ENCODE results near the gene SEMA5A.

SEMA5A gene

DNA sequence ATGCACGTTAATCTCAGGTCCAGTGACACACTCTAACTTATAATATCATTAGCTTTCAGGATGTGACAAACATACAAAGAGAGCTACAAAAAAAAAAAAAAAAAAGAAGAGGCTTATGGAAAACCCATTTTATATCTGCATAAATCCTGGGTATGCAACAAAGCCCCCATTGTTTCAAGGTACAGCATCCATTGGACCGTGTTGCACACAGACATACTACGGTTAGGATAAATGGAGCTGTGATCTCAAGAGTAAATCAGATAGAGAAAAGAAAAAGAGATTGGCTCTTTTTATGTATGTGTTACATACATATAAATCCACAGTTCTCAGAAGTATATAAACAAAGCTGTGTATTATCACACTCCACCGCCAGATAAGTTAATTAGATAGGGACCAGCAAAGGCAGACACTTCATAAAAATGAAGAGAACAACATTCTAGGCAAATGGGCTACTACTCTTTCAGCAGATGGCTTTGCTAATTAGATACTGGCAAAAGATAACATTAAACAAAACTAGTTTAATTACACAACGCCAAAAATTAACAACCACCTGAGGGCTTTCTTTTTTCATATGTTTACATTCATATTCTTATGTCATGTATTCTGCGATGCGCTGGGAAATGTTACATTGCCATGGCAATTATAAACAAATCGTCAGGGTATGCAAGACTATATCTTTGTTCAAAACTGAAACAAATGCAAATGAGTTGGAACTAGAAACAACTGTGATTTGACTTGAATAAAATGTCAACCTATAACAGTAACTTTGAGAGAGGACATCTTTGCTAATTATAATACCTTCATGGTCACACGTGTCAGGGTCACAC, 304.2 kb downstream of the SEMA5A start:
- Mint-ChIP-seq H3K4me3 (no peak overlapping the region), H3K27ac (no peak overlapping the region), H3K27me3 (ENCODE audit: low read depth, poor library complexity) (peaks cover 4% of the 10 kb centered on the region), H3K9me3 (no peaks in the 10 kb centered on the region), H3K4me1 (no peaks in the 10 kb centered on the region), H3K36me3 (ENCODE audit: low read depth) (no peaks in the 10 kb centered on the region)
- TF ChIP-seq CTCF (IDR thresholded peaks at IDR 0.05) = no peak
- no peak for DNase-seq

DNA sequence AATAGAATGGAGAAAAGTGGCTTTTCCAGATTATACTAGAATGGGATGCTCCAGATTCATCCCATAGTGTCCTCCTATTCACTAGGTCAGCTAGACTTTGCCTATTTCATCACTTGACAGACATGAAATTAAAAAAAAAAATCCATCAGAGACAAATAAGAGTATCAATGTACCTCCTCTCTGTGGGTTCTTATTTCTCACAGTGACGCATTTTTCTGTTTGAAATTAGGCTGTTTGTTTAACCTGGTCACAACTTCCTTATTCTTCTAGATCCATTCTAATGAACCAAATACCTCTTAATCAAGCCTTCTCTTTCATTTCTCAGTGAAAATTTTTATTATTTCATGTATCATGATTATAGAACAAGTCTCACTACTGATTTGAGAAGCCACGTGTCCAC, 305.4 kb downstream of the SEMA5A start:
- no peak for TF ChIP-seq CTCF (IDR thresholded peaks at IDR 0.05)
- H3K4me3 Mint-ChIP-seq = no peak overlapping the region
- H3K36me3 Mint-ChIP-seq (ENCODE audit: low read depth) = no peaks in the 10 kb centered on the region
- H3K27ac Mint-ChIP-seq = no peak overlapping the region
- no peaks in the 10 kb centered on the region for H3K9me3 Mint-ChIP-seq
- H3K4me1 Mint-ChIP-seq = no peaks in the 10 kb centered on the region
- no peaks in the 10 kb centered on the region for H3K27me3 Mint-ChIP-seq (ENCODE audit: low read depth, poor library complexity)
- no peak for DNase-seq

DNA sequence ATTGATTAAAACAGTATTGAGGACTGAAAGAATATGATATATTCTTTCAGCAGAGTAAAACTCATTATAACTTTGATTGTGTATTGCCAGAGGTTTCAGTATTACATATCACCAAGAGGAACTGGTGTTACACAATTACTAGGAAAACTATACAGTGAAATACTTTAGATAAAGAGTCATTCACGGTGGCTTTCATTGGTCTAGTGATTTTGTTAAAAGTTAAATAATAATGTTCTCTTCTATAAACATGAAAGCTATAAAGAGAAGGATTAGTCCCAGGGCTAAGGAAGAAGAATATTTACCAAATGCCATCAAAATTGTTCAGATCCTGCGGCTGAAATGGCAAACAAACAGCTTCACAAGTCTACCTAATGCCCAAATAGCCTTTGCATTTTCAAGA, 306.2 kb downstream of the SEMA5A start:
- DNase-seq = no peak
- H3K9me3 Mint-ChIP-seq = no peaks in the 10 kb centered on the region
- H3K27ac Mint-ChIP-seq = no peak overlapping the region
- no peaks in the 10 kb centered on the region for H3K4me1 Mint-ChIP-seq
- no peaks in the 10 kb centered on the region for H3K27me3 Mint-ChIP-seq (ENCODE audit: low read depth, poor library complexity)
- TF ChIP-seq CTCF (IDR thresholded peaks at IDR 0.05) = no peak
- H3K4me3 Mint-ChIP-seq = no peak overlapping the region
- H3K36me3 Mint-ChIP-seq (ENCODE audit: low read depth) = no peaks in the 10 kb centered on the region

DNA sequence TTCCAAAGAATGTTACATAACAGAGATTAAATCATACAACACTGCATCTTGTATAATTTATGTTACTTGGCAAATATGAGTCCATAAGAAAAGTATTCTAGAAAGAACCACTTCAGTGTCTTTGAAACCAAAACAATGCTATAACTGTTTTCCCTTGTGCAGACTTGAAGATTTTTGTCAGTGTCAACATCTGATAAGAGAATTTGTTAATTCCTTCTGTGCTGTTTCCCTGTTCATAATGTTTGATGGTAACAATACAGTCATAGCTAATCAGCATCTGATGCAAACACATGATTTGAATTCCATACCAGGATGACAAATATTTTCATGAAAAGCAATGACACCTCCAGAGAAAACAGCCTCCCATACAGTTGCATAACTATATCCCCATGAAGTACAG, 306.8 kb downstream of the SEMA5A start:
- no peaks in the 10 kb centered on the region for H3K4me1 Mint-ChIP-seq
- H3K27me3 Mint-ChIP-seq (ENCODE audit: low read depth, poor library complexity) = no peaks in the 10 kb centered on the region
- H3K36me3 Mint-ChIP-seq (ENCODE audit: low read depth) = no peaks in the 10 kb centered on the region
- TF ChIP-seq CTCF (IDR thresholded peaks at IDR 0.05) = no peak
- H3K9me3 Mint-ChIP-seq = no peaks in the 10 kb centered on the region
- H3K4me3 Mint-ChIP-seq = no peak overlapping the region
- DNase-seq = no peak
- no peak overlapping the region for H3K27ac Mint-ChIP-seq

GRCh38 chr5:9233712-9234111, 312.2 kb downstream of the SEMA5A start:
- no peak overlapping the region for H3K27ac Mint-ChIP-seq

More at GRCh38 chr5:9233712-9234111, 312.2 kb downstream of the SEMA5A start:
- H3K4me3 Mint-ChIP-seq = no peak overlapping the region
- no peaks in the 10 kb centered on the region for H3K27me3 Mint-ChIP-seq (ENCODE audit: low read depth, poor library complexity)
- DNase-seq = no peak
- no peaks in the 10 kb centered on the region for H3K9me3 Mint-ChIP-seq
- peaks cover 25% of the 10 kb centered on the region for H3K36me3 Mint-ChIP-seq (ENCODE audit: low read depth)
- H3K4me1 Mint-ChIP-seq = peaks cover 7% of the 10 kb centered on the region
- TF ChIP-seq CTCF (IDR thresholded peaks at IDR 0.05) = no peak

Measured in nephron progenitor cell (in vitro differentiated cells).